Measurements from ENCODE around the gene REV3L. TPM values are rescaled to one million over a fixed set of nuclear protein-coding genes. Genes with fewer than 3 reads are reported as not detected.

The REV3L gene
- total RNA-seq, 1 experiment from 2014 or later: 12.8 TPM

- ChIA-PET RAD21 (ENCODE audit: low non-redundant PET in 1 of 2, low total read pairs in 2 of 2, uncharacterized antibody in 2 of 2, unreplicated experiment in 2 of 2) (no interaction called here), POLR2A (no interaction called here)
- intact Hi-C loops (cut with micrococcal nuclease): no loop called here
These were observed 65.8 kb downstream of the REV3L start for GRCh38 chr6:111417181-111417585.

More at GRCh38 chr6:111417181-111417585, 65.8 kb downstream of the REV3L start:
- peaks cover 40% of the 10 kb centered on the region for H3K79me2 ChIP-seq (ENCODE audit: insufficient read depth, low read length)
- no peaks in the 10 kb centered on the region for H3K9me3 ChIP-seq (ENCODE audit: control insufficient read depth in 1 of 2, insufficient read depth in 1 of 2, low read depth in 1 of 2, low read length in 2 of 2)
- DNase-seq (ENCODE audit: low read depth, low spot score) (no peak), ATAC-seq (no peak)
- no peak overlapping the region for H3K9ac ChIP-seq (ENCODE audit: low read length)
- H3K27ac ChIP-seq (ENCODE audit: low read depth, low read length): no peak overlapping the region
- H4K20me1 ChIP-seq (ENCODE audit: insufficient read depth): no peaks in the 10 kb centered on the region; the same call in 1 of the 2 replicates
- no TSS peak for BruUV-seq (replicated peaks)
- TF ChIP-seq ZFX (IDR thresholded peaks at IDR 0.05) (no peak), FOSL1 (IDR thresholded peaks at IDR 0.05; ENCODE audit: low read depth) (no peak), CEBPB (IDR thresholded peaks at IDR 0.05; ENCODE audit: low read depth) (no peak), YY1 (IDR thresholded peaks at IDR 0.05; ENCODE audit: extremely low read depth, insufficient replicate concordance, low read depth, low read length) (no peak), EZH2 (IDR thresholded peaks at IDR 0.05) (no peak), CTCF (IDR thresholded peaks at IDR 0.05 in 2 of 3, conservative IDR thresholded peaks at IDR 0.05 in 1 of 3; ENCODE audit: borderline replicate concordance in 1 of 3, insufficient read depth in 1 of 3, low read depth in 2 of 3, low read length in 2 of 3) (no peak), POLR2AphosphoS5 (IDR thresholded peaks at IDR 0.05; ENCODE audit: low read depth, low read length) (no peak), EGR1 (IDR thresholded peaks at IDR 0.05; ENCODE audit: low read depth) (no peak), ELF1 (IDR thresholded peaks at IDR 0.05; ENCODE audit: borderline replicate concordance, low read depth) (no peak), SIN3A (IDR thresholded peaks at IDR 0.05; ENCODE audit: low read depth) (no peak), POLR2A (IDR thresholded peaks at IDR 0.05; ENCODE audit: borderline replicate concordance, extremely low read depth, insufficient read depth, insufficient read length) (no peak), RAD21 (IDR thresholded peaks at IDR 0.05; ENCODE audit: low read depth) (no peak), EZH2phosphoT487 (IDR thresholded peaks at IDR 0.05; ENCODE audit: borderline replicate concordance) (no peak), SP1 (IDR thresholded peaks at IDR 0.05; ENCODE audit: low read depth) (no peak)
- TF ChIP-seq, protein P1, sequence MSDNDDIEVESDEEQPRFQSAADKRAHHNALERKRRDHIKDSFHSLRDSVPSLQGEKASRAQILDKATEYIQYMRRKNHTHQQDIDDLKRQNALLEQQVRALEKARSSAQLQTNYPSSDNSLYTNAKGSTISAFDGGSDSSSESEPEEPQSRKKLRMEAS (IDR thresholded peaks at IDR 0.05): no peak
- TF ChIP-seq, protein P2, sequence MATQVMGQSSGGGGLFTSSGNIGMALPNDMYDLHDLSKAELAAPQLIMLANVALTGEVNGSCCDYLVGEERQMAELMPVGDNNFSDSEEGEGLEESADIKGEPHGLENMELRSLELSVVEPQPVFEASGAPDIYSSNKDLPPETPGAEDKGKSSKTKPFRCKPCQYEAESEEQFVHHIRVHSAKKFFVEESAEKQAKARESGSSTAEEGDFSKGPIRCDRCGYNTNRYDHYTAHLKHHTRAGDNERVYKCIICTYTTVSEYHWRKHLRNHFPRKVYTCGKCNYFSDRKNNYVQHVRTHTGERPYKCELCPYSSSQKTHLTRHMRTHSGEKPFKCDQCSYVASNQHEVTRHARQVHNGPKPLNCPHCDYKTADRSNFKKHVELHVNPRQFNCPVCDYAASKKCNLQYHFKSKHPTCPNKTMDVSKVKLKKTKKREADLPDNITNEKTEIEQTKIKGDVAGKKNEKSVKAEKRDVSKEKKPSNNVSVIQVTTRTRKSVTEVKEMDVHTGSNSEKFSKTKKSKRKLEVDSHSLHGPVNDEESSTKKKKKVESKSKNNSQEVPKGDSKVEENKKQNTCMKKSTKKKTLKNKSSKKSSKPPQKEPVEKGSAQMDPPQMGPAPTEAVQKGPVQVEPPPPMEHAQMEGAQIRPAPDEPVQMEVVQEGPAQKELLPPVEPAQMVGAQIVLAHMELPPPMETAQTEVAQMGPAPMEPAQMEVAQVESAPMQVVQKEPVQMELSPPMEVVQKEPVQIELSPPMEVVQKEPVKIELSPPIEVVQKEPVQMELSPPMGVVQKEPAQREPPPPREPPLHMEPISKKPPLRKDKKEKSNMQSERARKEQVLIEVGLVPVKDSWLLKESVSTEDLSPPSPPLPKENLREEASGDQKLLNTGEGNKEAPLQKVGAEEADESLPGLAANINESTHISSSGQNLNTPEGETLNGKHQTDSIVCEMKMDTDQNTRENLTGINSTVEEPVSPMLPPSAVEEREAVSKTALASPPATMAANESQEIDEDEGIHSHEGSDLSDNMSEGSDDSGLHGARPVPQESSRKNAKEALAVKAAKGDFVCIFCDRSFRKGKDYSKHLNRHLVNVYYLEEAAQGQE (IDR thresholded peaks at IDR 0.05; ENCODE audit: low read depth): no peak
- TF ChIP-seq, protein P3, sequence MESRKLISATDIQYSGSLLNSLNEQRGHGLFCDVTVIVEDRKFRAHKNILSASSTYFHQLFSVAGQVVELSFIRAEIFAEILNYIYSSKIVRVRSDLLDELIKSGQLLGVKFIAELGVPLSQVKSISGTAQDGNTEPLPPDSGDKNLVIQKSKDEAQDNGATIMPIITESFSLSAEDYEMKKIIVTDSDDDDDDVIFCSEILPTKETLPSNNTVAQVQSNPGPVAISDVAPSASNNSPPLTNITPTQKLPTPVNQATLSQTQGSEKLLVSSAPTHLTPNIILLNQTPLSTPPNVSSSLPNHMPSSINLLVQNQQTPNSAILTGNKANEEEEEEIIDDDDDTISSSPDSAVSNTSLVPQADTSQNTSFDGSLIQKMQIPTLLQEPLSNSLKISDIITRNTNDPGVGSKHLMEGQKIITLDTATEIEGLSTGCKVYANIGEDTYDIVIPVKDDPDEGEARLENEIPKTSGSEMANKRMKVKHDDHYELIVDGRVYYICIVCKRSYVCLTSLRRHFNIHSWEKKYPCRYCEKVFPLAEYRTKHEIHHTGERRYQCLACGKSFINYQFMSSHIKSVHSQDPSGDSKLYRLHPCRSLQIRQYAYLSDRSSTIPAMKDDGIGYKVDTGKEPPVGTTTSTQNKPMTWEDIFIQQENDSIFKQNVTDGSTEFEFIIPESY (IDR thresholded peaks at IDR 0.05; ENCODE audit: extremely low read depth, insufficient replicate concordance, low read length): no peak
- H3K36me3 ChIP-seq (ENCODE audit: control insufficient read depth in 1 of 2, insufficient read depth in 2 of 2, low read length in 2 of 2): no peaks in the 10 kb centered on the region
- CTCF ChIA-PET: no interaction called here
- H3K4me1 ChIP-seq (ENCODE audit: control insufficient read depth in 1 of 2, insufficient read depth in 2 of 2, low read length in 2 of 2): no peaks in the 10 kb centered on the region
- no peaks in the 10 kb centered on the region for H3K27me3 ChIP-seq (ENCODE audit: insufficient read depth, low read length)
- no peak overlapping the region for H3K4me3 ChIP-seq (replicated peaks in 1 of 2; ENCODE audit: low read depth in 1 of 2, low read length in 2 of 2)
- H3K9me2 ChIP-seq (ENCODE audit: insufficient read depth): no peaks in the 10 kb centered on the region
- no peak overlapping the region for H2AFZ ChIP-seq (ENCODE audit: low read depth, low read length, poor library complexity, severe bottlenecking)
- no peak overlapping the region for H3K4me2 ChIP-seq (ENCODE audit: low read length)
